SK-N-SH (cell line): Measurements from ENCODE around the gene DAPK3.

Source experiments
- CTCF ChIP-seq: fragments of 200-600 bp; sonication (generic); IDR thresholded peaks from 2 replicates; pipeline ENCODE4 v1.6.1; 2017; ENCODE audit warnings: antibody characterized with exemption, mild to moderate bottlenecking, moderate library complexity
- EP300 ChIP-seq, 2 experiments: IDR thresholded peaks; 2 replicates each; pipeline versions ENCODE4 v1.4.0 to v1.6.1; 2012; ENCODE audit warnings: borderline replicate concordance in 1 of 2, low read depth in 1 of 2, low read length in 1 of 2
- GABPA ChIP-seq: IDR thresholded peaks from 2 replicates; pipeline ENCODE4 v1.4.0; 2012; ENCODE audit warnings: low read depth, mild to moderate bottlenecking
- MXI1 ChIP-seq: IDR thresholded peaks from 2 replicates; pipeline ENCODE4 v1.6.1; 2012; ENCODE audit warnings: mild to moderate bottlenecking, low read depth, low read length, improper control_type of control experiment
- NFIC ChIP-seq: IDR thresholded peaks from 2 replicates; pipeline ENCODE4 v1.4.0; 2012; ENCODE audit warnings: borderline replicate concordance
- NRF1 ChIP-seq: IDR thresholded peaks from 2 replicates; pipeline ENCODE4 v1.6.1; 2012; ENCODE audit warnings: low read depth, mild to moderate bottlenecking, low read length
- PBX3 ChIP-seq: IDR thresholded peaks from 2 replicates; pipeline ENCODE4; 2012
- POLR2AphosphoS5 ChIP-seq: IDR thresholded peaks from 2 replicates; pipeline ENCODE4 v1.6.1; 2012; ENCODE audit warnings: low read depth, low read length
- RAD21 ChIP-seq: IDR thresholded peaks from 2 replicates; pipeline ENCODE4 v1.6.1; 2012; ENCODE audit warnings: mild to moderate bottlenecking, low read length
- RFX5 ChIP-seq: IDR thresholded peaks from 2 replicates; pipeline ENCODE4 v1.6.1; 2012; ENCODE audit warnings: mild to moderate bottlenecking, improper control_type of control experiment, low read length
- ZBTB33 ChIP-seq: IDR thresholded peaks from 2 replicates; pipeline ENCODE4 v1.4.0; 2012; ENCODE audit warnings: low read depth, borderline replicate concordance
- TF ChIP-seq, protein P1 (sequence below): IDR thresholded peaks from 2 replicates; pipeline ENCODE4 v1.4.0; 2012; ENCODE audit warnings: low read depth, borderline replicate concordance

DNA sequence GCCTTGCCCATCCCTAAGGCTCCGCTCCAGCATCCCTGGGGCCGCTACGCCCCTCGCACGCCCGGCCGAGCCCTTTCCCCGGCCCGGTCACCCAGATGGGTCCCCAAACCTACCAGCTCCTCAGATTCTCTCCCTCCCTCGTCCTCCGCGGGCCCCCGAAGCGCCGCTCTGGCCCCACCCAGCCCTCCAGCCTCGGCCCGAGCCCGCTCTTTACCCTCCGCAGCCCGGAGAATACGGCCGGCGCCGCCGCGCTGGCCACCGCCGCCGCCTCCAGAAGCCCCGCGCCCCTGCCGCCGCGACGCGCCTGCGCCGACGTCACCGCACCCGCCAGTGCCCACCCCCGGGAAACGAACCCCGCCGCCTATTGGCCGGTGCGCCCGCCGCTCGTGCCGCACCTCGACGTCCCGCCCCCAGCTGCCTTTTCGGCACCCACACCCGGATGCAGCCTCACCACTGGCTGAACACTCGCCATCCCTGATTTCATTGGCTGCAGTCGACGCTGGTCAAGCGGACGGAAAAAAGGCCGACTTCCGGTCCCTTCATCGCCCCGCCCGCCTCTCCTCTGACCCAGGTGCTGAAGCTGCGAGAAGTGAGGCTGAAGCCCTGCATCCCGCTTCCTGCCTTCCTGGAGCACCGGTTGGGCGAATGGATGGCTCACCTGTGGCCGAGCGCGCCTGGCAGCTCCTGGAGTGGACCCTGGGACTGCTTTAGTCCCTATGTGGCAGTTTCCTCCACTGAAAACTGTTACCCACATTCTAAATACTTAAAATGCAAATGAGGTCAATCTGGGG is at the start of gene DAPK3:
- no peak for TF ChIP-seq CTCF
- TF ChIP-seq, protein P1, sequence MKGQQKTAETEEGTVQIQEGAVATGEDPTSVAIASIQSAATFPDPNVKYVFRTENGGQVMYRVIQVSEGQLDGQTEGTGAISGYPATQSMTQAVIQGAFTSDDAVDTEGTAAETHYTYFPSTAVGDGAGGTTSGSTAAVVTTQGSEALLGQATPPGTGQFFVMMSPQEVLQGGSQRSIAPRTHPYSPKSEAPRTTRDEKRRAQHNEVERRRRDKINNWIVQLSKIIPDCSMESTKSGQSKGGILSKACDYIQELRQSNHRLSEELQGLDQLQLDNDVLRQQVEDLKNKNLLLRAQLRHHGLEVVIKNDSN: no peak
- TF ChIP-seq ZBTB33: 0 out of 2 replicates have a peak, but pooled peaks have one; percentile 48
- peak; percentile 67 for TF ChIP-seq NRF1
- 0 out of 4 replicates have a peak, but pooled peaks of 1 of the 2 experiments have one; percentile 22 for TF ChIP-seq EP300 (IDR thresholded peaks at IDR 0.05; ENCODE audit: borderline replicate concordance in 1 of 2, low read depth in 1 of 2, low read length in 1 of 2)
- peak; percentile 99 for TF ChIP-seq PBX3
- peak; percentile 82 for TF ChIP-seq POLR2AphosphoS5
- peak; percentile 88 for TF ChIP-seq GABPA
- TF ChIP-seq NFIC: no peak
- TF ChIP-seq RAD21: no peak
- TF ChIP-seq MXI1: peak; percentile 36
- peak; percentile 81 for TF ChIP-seq RFX5
